WI38 (cell line): Measurements from ENCODE around the gene IBTK.
"Not testable (repeated sequence)": the region's sequence is repeated elsewhere in the genome, so short reads cannot be mapped to it uniquely, and the experiment has no call there.

ENCODE experiments used
- H3K4me3 ChIP-seq: 2 replicates; pipeline ENCODE4 v1.5.1; 2011; ENCODE audit warnings: low read depth, mild to moderate bottlenecking, control low read depth, low read length
- TF ChIP-seq, protein P1 (sequence below): IDR thresholded peaks from 2 replicates; pipeline ENCODE4 v1.5.1; 2012; ENCODE audit warnings: low read depth, mild to moderate bottlenecking, control low read depth, low read length

Gene IBTK

DNA sequence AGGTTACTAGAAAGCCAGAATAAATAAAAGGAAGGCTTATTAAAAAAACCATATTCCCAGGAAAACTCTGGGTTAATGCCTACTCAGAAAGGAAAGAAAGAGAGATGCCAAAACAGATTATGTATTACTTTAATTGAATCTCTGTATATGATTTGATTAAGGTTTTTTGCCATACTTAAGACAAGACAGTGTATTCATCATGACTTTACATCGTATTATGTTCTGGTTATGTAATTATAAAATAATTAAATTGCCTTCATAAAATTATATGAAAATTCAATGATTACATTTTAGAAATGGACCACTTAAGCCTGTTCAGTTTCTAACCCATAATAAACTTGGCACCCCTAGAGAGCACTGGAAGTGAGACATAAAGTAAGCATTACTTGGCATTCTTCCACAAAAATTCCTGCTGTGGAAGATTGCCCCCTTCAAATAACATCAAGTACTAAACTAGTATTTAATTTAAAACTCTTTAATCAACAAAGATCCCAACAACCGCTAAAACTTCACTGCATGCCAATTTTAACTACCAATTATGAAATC is 20.8 kb upstream of the IBTK start:
- TF ChIP-seq, protein P1, sequence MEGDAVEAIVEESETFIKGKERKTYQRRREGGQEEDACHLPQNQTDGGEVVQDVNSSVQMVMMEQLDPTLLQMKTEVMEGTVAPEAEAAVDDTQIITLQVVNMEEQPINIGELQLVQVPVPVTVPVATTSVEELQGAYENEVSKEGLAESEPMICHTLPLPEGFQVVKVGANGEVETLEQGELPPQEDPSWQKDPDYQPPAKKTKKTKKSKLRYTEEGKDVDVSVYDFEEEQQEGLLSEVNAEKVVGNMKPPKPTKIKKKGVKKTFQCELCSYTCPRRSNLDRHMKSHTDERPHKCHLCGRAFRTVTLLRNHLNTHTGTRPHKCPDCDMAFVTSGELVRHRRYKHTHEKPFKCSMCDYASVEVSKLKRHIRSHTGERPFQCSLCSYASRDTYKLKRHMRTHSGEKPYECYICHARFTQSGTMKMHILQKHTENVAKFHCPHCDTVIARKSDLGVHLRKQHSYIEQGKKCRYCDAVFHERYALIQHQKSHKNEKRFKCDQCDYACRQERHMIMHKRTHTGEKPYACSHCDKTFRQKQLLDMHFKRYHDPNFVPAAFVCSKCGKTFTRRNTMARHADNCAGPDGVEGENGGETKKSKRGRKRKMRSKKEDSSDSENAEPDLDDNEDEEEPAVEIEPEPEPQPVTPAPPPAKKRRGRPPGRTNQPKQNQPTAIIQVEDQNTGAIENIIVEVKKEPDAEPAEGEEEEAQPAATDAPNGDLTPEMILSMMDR, result no peak
- no peak overlapping the region for H3K4me3 ChIP-seq

DNA sequence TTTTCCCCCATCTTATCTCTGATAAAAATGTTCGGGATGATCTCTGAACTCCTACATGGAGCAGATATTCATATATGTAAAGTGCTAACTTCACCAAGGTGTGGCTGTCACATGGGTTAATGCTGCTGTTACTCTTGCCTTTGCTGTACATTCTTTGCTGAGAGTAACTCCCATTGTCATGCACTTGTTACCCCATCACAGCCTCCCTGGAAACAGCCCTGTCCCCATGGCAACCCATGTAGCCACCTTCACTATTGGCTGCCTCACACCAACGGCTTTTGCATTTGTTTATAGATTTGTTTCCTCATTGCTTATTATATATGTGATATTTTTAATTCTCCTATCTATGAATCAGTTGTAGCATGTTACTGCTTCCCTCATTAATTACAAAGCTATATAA is 17.3 kb upstream of the IBTK start:
- TF ChIP-seq, protein P1, result no peak
- no peak overlapping the region for H3K4me3 ChIP-seq

DNA sequence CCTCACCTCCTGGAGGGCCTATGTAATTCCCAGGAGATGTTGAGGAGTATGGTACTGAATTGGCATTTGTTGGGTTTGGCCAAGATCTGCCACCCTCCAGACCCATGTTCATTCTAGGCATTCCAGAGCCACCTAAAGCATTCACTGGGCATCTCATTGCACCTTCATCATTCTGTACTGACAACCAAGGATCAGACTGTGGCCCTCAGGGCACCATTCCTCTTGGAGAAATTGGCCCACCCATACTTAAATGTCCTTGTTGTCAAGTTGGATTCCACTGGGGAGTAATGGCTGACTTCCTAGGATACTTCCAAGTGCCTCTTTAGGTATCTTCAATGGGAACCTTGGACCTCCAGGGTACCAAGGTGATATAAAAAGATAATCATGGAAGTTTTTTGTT is 16.8 kb upstream of the IBTK start:
- no peak overlapping the region for H3K4me3 ChIP-seq
- TF ChIP-seq, protein P1, result no peak

DNA sequence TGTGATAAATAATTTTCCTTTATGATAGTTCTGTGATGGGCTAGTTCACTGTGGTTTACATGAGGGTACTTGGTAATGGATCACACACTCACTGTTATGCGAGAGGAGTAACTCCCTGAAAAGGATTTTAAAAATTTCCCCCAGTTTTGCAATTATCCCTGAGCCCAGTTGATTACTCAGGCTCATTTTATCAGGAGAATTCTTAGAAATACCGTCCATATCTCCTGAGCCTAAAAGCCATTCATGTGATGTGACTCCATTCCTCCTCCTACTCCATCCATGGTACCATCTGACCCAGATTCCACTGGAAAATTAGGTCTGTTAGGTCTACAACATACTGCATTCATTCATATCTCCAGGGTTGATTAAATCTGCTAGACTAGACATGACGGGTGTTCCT is 16.4 kb upstream of the IBTK start:
- TF ChIP-seq, protein P1, result no peak
- no peak overlapping the region for H3K4me3 ChIP-seq

DNA sequence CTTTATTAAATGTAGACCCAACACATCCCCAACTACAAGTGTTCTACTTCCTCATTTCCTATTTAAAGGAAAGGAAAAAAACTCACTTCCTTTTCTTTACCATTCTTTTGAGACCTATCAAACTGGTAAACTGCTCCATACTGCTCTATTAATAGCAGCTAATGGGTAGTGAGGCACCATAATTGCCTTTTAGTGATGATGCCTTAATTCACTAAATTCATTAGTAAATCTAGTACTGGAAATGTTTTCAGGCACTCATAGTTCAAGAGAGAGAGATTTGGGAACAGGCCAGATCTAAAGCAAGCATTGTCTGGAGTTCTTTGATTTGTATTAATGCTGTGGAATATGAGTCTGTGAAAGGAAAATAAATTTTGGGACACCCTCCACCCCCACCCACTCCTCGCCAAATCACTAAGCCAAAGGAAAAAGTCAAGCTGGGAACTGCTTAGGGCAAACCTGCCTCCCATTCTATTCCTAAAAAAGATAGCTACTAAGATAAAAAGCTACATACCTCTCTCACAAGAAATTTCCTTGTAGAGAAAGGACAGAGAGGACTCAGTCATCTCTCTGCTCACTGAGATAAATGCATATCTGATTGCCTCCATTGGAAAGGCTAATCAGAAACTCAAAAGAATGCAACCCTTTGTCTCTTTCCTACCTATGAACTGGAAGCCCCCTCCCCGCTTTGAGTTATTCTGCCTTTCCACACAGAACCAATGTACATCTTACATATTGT is 13.6 kb upstream of the IBTK start:
- no peak overlapping the region for H3K4me3 ChIP-seq
- TF ChIP-seq, protein P1, result no peak

DNA sequence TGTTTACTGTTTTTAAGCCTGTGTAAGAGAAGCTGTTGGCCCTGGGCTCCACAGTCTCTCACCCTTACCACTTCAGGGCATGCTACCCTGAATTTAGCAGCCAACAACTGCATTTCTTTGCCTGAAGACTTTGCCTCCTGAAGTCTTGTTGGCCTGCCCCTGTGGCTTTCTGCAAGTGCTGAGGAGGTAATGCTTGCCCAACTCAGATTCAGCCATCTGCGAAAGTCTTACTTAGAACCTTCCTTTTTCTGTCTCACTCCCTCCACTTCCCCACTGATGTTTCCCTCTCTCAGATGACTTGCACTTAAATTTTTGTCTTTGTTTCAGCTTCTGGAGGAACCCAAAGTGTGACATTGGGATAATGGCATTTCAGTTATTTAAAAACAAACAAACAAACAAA is 11.8 kb upstream of the IBTK start:
- TF ChIP-seq, protein P1, result no peak
- H3K4me3 ChIP-seq, result no peak overlapping the region

DNA sequence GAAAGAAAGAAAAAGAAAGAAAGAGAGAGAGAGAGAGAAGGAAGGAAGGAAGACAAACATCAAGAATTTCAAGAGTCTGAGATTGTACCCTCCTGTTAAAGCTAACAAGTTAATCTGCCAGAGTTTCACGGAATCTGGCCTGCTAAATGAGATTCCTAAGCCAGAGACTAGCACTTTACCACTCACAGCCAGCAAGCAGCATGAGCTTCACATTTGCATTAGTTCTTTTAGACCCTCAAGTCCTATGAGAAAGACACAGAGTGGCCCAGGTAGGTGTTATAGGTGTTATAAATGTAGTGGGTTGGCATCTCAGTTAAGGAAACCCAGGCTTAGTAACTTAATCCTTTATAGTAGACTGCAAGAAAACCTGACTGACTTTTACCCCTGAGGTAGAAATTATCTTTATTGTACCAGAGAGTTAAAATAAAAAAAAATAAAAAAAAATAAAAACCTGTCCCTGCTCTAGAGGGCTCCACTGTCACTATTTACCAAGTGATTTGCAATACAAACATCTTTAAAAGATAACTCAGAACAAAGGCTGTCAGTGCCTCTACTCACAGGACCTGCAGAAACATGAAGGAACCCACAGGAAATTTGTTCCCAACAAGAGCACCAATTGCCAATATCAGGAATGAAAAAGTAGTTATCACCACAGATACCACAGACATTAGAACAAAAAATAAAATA is 9.7 kb upstream of the IBTK start:
- no peak overlapping the region for H3K4me3 ChIP-seq
- TF ChIP-seq, protein P1, result no peak

DNA sequence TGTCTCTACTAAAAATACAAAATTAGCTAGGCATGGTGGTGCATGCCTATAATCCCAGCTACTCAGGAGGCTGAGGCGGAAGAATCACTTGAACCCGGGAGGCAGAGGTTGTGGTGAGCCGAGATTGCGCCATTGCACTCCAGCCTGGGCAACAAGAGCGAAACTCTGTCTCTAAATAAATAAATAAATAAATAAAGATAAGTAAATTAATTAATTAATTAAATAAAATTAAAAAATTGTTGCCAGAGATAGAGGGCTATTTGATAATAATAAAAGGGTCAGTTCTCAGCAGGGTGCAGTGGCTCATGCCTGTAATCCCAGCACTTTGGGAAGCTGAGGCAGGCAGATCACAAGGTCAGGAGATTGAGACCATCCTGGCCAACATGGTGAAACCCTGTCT is 7.2 kb upstream of the IBTK start:
- not testable (repeated sequence) for H3K4me3 ChIP-seq
